Activated CD4-positive, alpha-beta T cell treated with anti-CD3 and anti-CD28 coated beads, Interleukin-2, amount 10 ng/mL, durations not matched to agents 7 days and 5 days (primary cell): Measurements from ENCODE around the gene STEAP4. TPM values are rescaled to one million over a fixed set of nuclear protein-coding genes. Genes with fewer than 3 reads are reported as not detected.
"Not testable (repeated sequence)": the region's sequence is repeated elsewhere in the genome, so short reads cannot be mapped to it uniquely, and the experiment has no call there.

Source experiments
- CTCF ChIA-PET: fragments of 350-600 bp; sonication (Branson Sonifier 250); formaldehyde crosslinking; loops from one replicate; lab custom pipeline; 2021; ENCODE audit warnings: antibody characterized with exemption; lab: Charles Lee
- POLR2A ChIA-PET: fragments of 350-600 bp; sonication (Branson Sonifier 250); formaldehyde crosslinking; loops from one replicate; lab custom pipeline; 2021; ENCODE audit warnings: antibody characterized with exemption; lab: Charles Lee
- DNase-seq: peaks from one replicate; pipeline ENCODE4 v3.0.0-alpha.2; 2020
- H3K27ac Mint-ChIP-seq: one replicate; pipeline ENCODE4 v1.8.0; 2021; ENCODE audit warnings: mild to moderate bottlenecking, moderate library complexity, mixed read lengths
- H3K27me3 Mint-ChIP-seq: one replicate; pipeline ENCODE4 v1.8.0; 2021; ENCODE audit warnings: mixed read lengths
- H3K36me3 Mint-ChIP-seq: one replicate; pipeline ENCODE4 v1.8.0; 2021; ENCODE audit warnings: low read depth, mixed read lengths
- H3K4me1 Mint-ChIP-seq: one replicate; pipeline ENCODE4 v1.8.0; 2021; ENCODE audit warnings: mixed read lengths
- H3K4me3 Mint-ChIP-seq: one replicate; pipeline ENCODE4 v1.8.0; 2021; ENCODE audit warnings: mild to moderate bottlenecking, moderate library complexity, mixed read lengths
- H3K9me3 Mint-ChIP-seq: one replicate; pipeline ENCODE4 v1.8.0; 2021; ENCODE audit warnings: mixed read lengths
- total RNA-seq, 2 experiments: library from RNA; stranded (reverse); gene quantifications; one replicate each; pipeline ENCODE4 v1.2.3, GENCODE V29; 2021

STEAP4 gene
- total RNA-seq, 2 experiments from 2014 or later, result not detected

DNA sequence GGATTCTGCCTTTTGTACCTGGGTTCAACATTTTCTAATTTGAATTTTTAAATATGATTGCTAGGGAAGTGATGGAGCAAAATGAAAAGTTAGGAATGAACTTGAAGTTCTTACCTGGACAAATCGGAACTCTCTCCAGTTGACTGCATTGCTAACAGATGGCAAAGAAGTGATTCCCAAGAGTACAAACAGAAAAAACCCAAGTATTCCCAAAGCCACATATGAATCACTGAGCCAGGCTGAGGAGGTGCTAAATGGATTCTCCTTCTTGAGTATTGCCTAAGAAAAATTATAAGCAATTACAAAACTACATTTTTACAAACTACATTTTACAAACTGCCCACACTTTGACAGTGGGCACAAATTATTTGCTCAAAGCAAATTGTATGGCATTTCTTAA, 25.9 kb downstream of the STEAP4 start:
- POLR2A ChIA-PET, result no interaction called here
- Mint-ChIP-seq H3K36me3 (no peaks in the 10 kb centered on the region), H3K27ac (no peak overlapping the region), H3K4me1 (no peaks in the 10 kb centered on the region), H3K27me3 (peaks cover 2% of the 10 kb centered on the region), H3K4me3 (no peak overlapping the region), H3K9me3 (no peaks in the 10 kb centered on the region)
- no peak for DNase-seq
- CTCF ChIA-PET, result no interaction called here

DNA sequence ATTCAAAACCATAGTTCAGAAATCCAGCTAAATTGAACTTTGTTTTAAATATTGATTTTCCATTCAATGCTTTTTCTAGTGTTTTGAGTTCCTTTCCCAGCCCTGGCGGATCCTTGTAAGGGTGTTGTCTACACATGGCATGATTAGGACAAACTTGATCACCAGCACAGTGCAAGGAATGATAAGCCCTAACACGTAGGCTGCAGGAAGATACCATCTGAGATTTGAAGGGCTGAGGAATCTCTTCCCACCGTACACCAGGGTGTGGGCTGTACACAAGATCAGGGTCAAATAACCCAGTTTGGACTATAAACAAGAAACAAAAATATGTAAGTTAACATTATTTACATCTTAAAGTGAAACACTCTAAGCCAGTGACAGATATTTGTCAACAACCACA, 27.4 kb downstream of the STEAP4 start:
- CTCF ChIA-PET, result no interaction called here
- Mint-ChIP-seq H3K36me3 (no peaks in the 10 kb centered on the region), H3K9me3 (no peaks in the 10 kb centered on the region), H3K4me3 (no peak overlapping the region), H3K4me1 (no peaks in the 10 kb centered on the region), H3K27ac (no peak overlapping the region), H3K27me3 (no peaks in the 10 kb centered on the region)
- POLR2A ChIA-PET, result no interaction called here
- DNase-seq, result no peak

DNA sequence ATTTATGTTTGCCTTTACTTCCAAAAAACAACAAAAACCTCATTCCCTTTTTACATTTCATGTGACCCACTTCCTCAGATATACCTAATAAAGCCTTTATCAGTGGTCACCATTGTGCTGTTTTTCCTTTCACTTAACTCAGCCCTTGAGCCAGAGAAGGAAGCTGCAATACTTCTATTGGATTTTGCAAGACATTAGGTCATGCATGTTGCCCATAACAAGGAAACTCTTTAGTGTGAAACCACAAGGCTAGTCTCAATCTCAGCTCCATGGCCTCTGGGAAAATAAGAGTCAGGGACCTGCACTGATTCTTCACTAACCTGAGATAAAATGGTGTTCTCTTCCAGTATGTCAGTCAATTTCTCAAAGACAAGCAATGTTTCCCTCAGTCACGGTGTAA, 27.8 kb downstream of the STEAP4 start:
- DNase-seq, result no peak
- H3K4me1 Mint-ChIP-seq, result no peaks in the 10 kb centered on the region
- ChIA-PET POLR2A (no interaction called here), CTCF (no interaction called here)
- no peak overlapping the region for H3K27ac Mint-ChIP-seq
- H3K36me3 Mint-ChIP-seq, result no peaks in the 10 kb centered on the region
- no peak overlapping the region for H3K4me3 Mint-ChIP-seq
- no peaks in the 10 kb centered on the region for H3K9me3 Mint-ChIP-seq
- H3K27me3 Mint-ChIP-seq, result no peaks in the 10 kb centered on the region

DNA sequence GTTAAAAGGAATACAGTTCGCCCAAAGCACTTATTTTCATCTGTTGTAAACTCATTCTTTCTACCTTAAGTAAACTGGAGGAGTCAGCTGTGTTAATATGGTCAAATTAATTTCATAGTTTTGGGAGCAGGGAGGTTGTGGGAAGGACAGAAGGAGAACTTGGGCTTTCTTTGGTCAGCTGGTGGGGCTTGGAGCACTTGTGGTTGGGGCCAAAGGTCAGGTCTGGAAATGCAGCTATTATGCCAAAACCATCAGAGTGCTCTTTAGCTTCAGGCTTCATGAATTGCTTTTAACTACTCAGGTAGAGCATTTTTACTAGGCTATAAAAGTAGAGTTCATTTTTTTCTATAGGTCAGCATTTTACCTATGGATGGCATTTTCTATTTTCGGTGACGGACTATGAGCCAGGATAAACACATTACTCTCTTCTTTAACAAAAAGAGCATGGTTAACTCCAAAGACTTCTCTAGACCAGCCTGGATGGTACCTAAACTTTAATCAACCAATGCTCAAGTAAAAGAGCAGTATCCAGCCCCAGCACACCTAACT, 30.0 kb downstream of the STEAP4 start:
- Mint-ChIP-seq H3K9me3 (no peaks in the 10 kb centered on the region), H3K27ac (no peak overlapping the region), H3K4me3 (no peak overlapping the region), H3K4me1 (no peaks in the 10 kb centered on the region), H3K36me3 (no peaks in the 10 kb centered on the region), H3K27me3 (no peaks in the 10 kb centered on the region)
- CTCF ChIA-PET, result no interaction called here
- no peak for DNase-seq
- POLR2A ChIA-PET, result no interaction called here

DNA sequence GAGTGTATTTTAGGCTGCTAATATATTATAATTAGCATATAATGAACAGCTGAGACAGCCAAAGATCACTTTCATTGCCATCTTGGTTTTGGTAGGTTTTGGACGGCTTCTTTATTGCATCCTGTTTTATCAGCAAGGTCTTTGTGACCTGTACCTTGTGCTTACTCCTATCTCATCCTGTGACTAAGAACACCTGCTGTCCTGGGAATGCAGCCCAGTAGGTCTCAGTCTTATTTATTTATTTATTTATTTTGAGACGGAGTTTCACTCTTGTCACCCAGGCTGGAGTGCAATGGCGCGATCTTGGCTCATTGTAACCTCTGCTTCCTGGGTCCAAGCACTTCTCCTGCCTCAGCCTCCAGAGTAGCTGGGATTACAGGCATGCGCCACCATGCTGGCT, 31.8 kb downstream of the STEAP4 start:
- CTCF ChIA-PET, H3K27ac Mint-ChIP-seq, H3K9me3 Mint-ChIP-seq, H3K4me3 Mint-ChIP-seq, DNase-seq, H3K27me3 Mint-ChIP-seq, H3K4me1 Mint-ChIP-seq, POLR2A ChIA-PET, H3K36me3 Mint-ChIP-seq: not testable (repeated sequence)

DNA sequence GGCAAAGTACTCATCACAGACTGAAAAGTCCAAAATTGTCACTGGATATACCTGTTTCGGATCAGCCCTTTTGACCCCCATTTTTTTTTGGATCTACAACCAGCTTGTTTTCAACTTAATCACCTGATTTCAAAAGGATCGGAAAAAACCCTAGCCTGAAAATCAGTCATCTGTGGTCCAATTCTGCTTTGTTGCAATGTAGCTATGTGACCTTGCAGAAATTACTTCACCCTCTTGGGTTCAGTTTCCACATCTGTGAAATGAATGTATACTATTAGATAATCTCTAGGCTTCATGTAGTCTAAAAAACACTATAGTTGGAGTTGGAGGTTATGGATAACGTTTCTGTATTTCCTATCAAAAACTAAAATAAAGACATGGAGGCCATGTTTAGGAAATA, 37.1 kb downstream of the STEAP4 start:
- no peak overlapping the region for H3K27ac Mint-ChIP-seq
- no peak for DNase-seq
- H3K9me3 Mint-ChIP-seq, result no peaks in the 10 kb centered on the region
- ChIA-PET POLR2A (no interaction called here), CTCF (no interaction called here)
- no peaks in the 10 kb centered on the region for H3K36me3 Mint-ChIP-seq
- no peaks in the 10 kb centered on the region for H3K27me3 Mint-ChIP-seq
- H3K4me1 Mint-ChIP-seq, result no peaks in the 10 kb centered on the region
- H3K4me3 Mint-ChIP-seq, result no peak overlapping the region

DNA sequence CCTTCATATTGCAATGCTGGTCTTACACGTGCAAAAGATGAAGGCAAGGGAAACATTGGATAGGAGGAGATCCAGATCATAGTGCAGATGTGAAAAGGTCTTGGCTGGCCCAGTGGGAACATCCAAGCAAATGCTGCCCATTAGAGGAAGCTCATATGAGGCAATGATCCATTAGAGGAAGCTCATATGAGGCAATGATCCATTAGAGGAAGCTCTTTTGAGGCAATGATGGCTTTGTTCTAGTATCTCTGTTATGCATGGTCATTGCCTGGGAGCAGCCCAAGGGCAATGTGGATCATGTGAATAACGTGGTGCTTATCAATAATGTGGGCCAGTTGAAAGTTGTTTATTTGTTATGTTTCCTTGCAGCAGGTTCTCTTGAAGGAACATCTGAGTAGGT, 37.8 kb downstream of the STEAP4 start:
- no peak for DNase-seq
- ChIA-PET POLR2A (no interaction called here), CTCF (no interaction called here)
- Mint-ChIP-seq H3K4me1 (no peaks in the 10 kb centered on the region), H3K27me3 (no peaks in the 10 kb centered on the region), H3K9me3 (no peaks in the 10 kb centered on the region), H3K4me3 (no peak overlapping the region), H3K27ac (no peak overlapping the region), H3K36me3 (no peaks in the 10 kb centered on the region)

DNA sequence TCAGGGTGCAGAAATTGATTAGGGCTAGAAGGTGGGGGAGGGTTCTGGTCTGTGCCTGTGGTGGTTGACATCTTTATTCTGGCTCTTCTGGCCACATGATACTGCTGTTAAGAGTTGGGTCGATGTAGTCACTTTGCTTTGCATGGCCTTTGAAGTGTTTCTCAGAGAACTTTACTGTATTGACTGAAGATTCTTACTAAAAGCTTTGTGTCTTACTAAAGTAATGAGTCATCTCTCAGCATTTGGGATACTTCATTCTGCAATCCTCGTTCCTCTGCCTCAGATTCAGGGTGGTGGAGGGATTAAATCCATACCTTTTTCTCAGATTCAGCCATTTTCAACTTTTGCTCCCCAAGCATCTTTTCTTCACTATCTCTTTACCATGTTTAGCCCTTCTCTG, 38.6 kb downstream of the STEAP4 start:
- CTCF ChIA-PET, result no interaction called here
- H3K27me3 Mint-ChIP-seq, result no peaks in the 10 kb centered on the region
- H3K9me3 Mint-ChIP-seq, result no peaks in the 10 kb centered on the region
- H3K27ac Mint-ChIP-seq, result no peak overlapping the region
- DNase-seq, result no peak
- H3K4me3 Mint-ChIP-seq, result no peak overlapping the region
- H3K4me1 Mint-ChIP-seq, result no peaks in the 10 kb centered on the region
- H3K36me3 Mint-ChIP-seq, result no peaks in the 10 kb centered on the region
- POLR2A ChIA-PET, result no interaction called here

DNA sequence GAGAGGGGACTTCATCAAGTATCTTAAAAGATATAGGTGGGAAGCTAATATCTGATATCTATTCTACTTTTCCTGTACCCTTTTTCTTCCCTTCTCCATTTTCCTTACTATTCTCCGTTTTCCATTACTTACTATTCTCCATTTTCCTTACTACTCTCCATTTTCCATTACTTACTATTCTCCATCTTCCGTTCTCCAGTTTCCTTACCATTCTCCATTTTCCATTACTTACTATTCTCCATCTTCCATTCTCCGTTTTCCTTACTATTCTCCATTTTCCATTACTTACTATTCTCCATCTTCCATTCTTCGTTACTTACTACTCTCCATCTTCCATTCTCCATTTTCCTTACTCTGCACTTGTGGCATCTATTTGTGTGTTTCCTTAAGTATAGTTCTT, 39.3 kb downstream of the STEAP4 start:
- no peak overlapping the region for H3K4me3 Mint-ChIP-seq
- no peaks in the 10 kb centered on the region for H3K27me3 Mint-ChIP-seq
- POLR2A ChIA-PET, result no interaction called here
- H3K4me1 Mint-ChIP-seq, result no peaks in the 10 kb centered on the region
- no peak overlapping the region for H3K27ac Mint-ChIP-seq
- DNase-seq, result no peak
- CTCF ChIA-PET, result no interaction called here
- no peaks in the 10 kb centered on the region for H3K36me3 Mint-ChIP-seq
- no peaks in the 10 kb centered on the region for H3K9me3 Mint-ChIP-seq

DNA sequence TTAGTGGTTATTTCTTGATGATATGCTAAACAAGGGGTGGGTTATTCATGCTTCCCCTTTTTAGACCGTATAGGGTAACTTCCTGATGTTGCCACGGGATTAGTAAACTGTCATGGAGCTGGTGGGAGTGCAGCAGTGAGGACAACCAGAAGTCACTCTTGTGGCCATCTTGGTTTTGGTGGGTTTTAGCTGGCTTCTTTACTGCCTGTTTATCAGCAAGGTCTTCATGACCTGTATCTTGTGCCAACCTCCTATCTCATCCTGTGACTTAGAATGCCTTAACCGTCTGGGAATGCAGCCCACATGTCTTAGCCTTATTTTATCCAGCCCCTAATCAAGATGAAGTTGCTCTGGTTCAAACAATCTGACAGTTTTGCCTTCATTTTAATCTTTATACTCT, 41.7 kb downstream of the STEAP4 start:
- H3K27me3 Mint-ChIP-seq, H3K27ac Mint-ChIP-seq, H3K9me3 Mint-ChIP-seq, H3K4me1 Mint-ChIP-seq, DNase-seq, POLR2A ChIA-PET, H3K36me3 Mint-ChIP-seq, H3K4me3 Mint-ChIP-seq: not testable (repeated sequence)
- CTCF ChIA-PET, result interaction anchor here (0.6 kb wide), 1 partner anchor 1142 kb away, joined by 3 read pairs; no protein-coding TSS in a partner anchor

DNA sequence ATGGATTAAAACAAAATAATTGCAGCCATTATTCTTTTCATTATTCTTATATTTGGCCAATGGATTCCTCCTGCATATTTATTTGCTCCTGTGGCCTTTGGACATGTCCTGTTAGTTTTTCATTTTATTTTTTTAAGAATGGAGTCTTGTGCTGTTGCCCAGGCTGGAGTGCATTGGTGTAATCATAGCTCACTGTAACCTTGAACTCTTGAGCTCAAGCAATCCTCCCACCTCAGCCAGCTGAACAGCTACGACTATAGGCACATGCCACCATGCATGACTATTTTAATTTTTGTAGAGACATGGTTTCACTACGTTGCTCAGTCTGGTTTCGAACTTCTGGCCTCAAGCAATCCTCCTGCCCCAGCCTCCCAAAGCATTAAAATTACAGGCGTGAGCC, 44.1 kb downstream of the STEAP4 start:
- no peak overlapping the region for H3K27ac Mint-ChIP-seq
- no peaks in the 10 kb centered on the region for H3K4me1 Mint-ChIP-seq
- no peaks in the 10 kb centered on the region for H3K36me3 Mint-ChIP-seq
- DNase-seq, result no peak
- H3K27me3 Mint-ChIP-seq, result peaks cover 7% of the 10 kb centered on the region
- H3K9me3 Mint-ChIP-seq, result no peaks in the 10 kb centered on the region
- ChIA-PET CTCF (no interaction called here), POLR2A (no interaction called here)
- no peak overlapping the region for H3K4me3 Mint-ChIP-seq

DNA sequence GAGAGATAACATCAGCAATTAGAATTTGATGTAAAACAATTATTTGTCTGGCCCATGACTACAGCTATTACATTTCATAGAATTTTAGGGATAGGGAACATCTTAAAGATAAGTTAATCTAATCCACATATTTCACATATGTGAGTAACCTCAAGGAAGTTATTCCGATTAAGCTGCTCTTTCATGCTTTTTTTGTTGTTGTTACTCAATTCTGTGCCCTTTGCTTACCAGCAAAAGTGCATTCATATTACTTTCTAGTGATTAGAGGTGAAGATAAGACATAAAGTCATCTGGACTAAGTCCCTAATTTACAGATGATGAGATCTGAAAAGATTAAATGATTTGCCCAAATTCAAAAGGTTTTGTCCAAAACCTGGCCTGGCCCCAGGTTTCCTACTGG, 46.0 kb downstream of the STEAP4 start:
- H3K4me3 Mint-ChIP-seq, result no peak overlapping the region
- CTCF ChIA-PET, result no interaction called here
- POLR2A ChIA-PET, result no interaction called here
- H3K27ac Mint-ChIP-seq, result no peak overlapping the region
- no peaks in the 10 kb centered on the region for H3K36me3 Mint-ChIP-seq
- H3K9me3 Mint-ChIP-seq, result no peaks in the 10 kb centered on the region
- no peak for DNase-seq
- H3K27me3 Mint-ChIP-seq, result peaks cover 9% of the 10 kb centered on the region
- H3K4me1 Mint-ChIP-seq, result no peaks in the 10 kb centered on the region

DNA sequence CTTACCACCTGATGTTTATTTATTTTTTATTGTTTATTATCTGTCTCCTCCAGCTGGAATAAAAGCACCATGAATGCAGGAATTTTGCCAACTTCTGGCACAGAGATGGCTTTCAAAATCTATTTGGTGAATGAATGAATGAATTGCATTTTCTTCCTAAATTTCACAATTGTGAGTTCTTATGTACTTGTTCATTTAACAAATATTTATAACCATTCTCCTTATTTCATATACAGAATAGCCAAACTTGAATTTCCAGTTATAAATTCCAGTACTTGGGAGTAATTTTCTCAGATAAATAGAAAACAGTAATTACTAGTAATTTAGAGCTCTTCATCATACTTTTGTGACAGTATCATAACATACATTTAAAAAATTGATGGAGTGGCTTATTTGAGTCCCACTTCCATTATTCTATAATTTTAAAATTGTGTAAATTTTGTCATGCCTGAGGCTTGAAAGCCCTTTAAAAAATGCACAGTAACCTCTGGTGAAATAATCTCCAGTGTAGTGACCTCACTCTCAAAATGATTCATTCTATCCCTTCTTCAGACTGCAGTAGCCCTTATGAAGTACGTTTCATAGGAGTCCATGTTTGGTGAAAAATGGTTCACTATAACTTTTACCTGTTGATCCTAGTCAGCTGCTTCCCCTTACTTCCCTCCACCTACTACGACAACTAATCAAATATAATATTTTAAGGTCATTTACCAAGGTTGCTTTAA, 46.9 kb downstream of the STEAP4 start:
- ChIA-PET POLR2A (no interaction called here), CTCF (no interaction called here)
- DNase-seq, result no peak
- Mint-ChIP-seq H3K27ac (no peak overlapping the region), H3K9me3 (no peaks in the 10 kb centered on the region), H3K4me3 (no peak overlapping the region), H3K4me1 (no peaks in the 10 kb centered on the region), H3K36me3 (no peaks in the 10 kb centered on the region), H3K27me3 (peaks cover 9% of the 10 kb centered on the region)

DNA sequence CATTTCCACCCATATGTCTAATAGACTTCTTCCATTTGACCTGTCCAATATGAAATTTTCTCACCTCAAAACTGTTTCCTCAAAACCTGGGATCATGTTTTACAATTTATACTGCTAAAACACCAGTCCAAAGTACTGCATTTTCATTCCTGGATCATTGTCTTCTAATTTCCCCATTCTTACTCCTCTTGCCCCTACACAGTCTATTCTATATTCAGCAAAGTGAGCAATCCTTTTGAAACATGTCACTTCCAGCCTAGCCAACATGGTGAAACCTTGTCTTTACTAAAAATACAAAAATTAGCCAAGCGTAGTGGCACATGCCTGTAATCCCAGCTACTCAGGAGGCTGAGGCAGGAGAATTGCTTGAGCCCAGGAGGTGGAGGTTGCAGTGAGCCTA, 48.4 kb downstream of the STEAP4 start:
- DNase-seq, CTCF ChIA-PET, H3K27ac Mint-ChIP-seq, H3K27me3 Mint-ChIP-seq, H3K36me3 Mint-ChIP-seq, POLR2A ChIA-PET, H3K4me1 Mint-ChIP-seq, H3K4me3 Mint-ChIP-seq: not testable (repeated sequence)
- peaks cover 12% of the 10 kb centered on the region for H3K9me3 Mint-ChIP-seq
